ENCODE data around the gene SLC2A2.

SLC2A2 gene

GRCh38 chr3:171011873-171012336, 14.6 kb downstream of the SLC2A2 start:
- H3K27ac ChIP-seq: no peak overlapping the region
- no peak for TF ChIP-seq CTCF (conservative IDR thresholded peaks at IDR 0.05)

GRCh38 chr3:171011109-171011872, 15.2 kb downstream of the SLC2A2 start:
- H3K27ac ChIP-seq: no peak overlapping the region
- TF ChIP-seq CTCF (conservative IDR thresholded peaks at IDR 0.05): no peak

DNA sequence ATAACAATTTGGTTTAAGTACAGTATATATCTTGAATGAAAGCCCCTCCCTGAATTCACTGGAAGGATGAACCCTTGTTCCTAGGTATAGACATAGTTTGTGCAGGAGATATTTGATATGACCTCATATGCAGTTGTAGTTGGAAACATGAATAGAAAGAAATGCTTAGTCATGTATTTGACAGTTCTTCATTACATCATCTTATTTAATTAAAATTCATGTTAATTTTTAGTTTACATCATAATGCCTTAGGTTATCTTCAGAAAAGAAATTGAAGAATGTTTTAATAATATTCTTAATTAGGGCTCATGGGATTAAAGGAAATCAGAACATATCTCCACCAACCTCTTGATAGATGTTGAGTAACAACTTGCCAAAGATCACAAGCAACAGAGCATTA, 19.2 kb downstream of the SLC2A2 start:
- no peak overlapping the region for H3K27ac ChIP-seq
- no peak for TF ChIP-seq CTCF (conservative IDR thresholded peaks at IDR 0.05)

DNA sequence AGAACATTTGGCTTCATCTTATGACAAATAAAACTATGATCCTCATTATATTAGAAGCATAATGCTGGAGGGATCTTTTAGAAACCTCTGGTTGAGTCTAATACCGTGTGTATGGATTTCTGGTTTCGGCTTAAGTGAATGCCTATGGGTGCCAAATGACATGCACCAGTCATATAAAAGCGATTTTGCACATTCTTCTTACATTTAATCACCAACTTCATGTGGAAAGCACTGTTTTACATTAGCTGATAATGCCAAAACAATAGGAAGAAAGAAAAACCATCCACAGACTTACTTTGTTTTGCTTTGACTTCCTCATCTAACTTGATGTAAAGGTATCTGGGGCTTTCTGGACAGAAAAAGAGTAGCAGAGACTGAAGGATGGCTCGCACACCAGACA, 20.9 kb downstream of the SLC2A2 start:
- no peak overlapping the region for H3K27ac ChIP-seq
- no peak for TF ChIP-seq CTCF (conservative IDR thresholded peaks at IDR 0.05)

DNA sequence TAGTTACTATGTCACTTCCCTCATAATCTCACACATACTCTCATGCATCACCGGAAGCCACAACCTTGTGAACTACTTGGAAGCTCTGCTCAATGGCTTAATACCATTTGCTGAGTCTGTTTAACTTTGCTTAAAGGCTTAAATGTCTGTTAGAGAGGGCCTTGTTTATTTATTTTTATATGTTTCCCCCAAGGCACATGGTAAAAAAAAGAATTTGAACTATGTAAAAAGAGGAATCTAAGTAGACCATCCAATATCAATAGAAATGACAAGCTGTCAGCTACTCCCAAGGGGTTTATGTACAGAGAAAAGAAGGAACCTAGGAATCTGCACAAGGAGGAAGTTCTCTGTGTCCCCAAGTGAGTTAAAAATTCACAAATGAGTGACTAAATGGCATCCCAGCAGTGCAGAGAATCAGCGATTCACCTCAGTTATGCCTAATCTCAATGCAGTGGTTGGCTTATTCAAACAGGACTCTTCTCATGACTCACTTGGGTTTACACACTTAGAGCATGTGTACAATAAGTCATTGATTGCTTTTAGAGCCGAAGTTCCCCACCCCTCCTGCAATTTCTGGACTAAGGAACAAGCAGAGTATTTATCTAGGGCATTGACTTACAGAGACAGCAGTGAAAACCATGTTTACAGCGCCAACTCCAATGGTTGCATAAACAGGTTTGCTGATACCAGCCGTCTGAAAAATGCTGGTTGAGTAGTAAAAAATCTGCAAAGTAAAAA, 24.4 kb downstream of the SLC2A2 start:
- H3K27ac ChIP-seq: no peak overlapping the region
- no peak for TF ChIP-seq CTCF (conservative IDR thresholded peaks at IDR 0.05)

DNA sequence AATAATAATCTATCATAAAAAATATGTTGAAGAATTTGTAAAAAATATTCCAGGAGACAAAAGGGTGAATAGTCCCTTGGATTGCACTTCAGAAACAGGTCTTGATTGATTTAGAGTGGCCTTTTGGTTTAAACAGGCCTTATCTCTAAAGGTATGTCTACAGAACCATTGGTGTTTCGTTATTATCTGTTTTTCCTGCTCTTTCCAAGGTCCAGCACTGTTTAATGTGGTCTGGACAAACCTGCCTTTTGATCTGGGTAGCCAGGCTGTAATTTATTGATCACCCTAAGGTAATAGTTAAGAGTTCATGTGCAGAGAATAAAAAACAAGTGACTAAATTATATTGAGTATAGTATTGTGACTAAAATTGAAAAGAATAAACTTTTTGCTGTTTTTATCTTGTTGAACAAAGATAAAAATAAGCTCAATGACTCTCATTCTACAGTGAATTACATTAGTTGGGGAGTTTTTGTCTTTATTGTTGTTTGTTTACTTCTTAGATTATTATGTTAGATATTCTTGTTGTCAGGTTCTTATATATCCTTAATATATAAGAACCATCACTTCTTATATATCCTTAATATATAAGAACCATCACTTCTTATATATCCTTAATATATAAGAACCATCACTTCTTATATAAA, 25.1 kb downstream of the SLC2A2 start:
- no peak for TF ChIP-seq CTCF (conservative IDR thresholded peaks at IDR 0.05)
- H3K27ac ChIP-seq: no peak overlapping the region

DNA sequence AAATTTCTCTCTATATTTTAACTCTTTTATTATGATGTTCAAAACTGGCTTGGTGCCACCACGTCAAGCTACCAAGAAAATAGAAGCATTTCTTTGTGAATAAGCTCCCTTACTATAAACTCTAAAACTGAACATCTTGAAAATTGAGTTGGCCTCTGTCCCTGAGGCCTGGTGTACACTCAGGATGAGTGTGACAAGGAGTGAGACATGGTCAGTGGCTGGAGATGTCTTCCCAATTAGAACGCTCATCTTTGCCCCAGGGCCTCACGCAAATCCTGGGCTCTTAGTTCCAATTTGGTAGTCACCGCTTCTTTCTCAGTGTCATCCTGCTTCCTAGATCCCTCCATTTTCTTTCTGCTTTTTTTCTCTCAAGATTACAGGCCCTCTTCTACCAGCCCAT, 26.2 kb downstream of the SLC2A2 start:
- H3K27ac ChIP-seq: peak overlapping the region; percentile 58
- TF ChIP-seq CTCF (conservative IDR thresholded peaks at IDR 0.05): no peak

All from VCaP (cell line).